ENCODE data around the gene SHISA7.
"Not testable (repeated sequence)": the region's sequence is repeated elsewhere in the genome, so short reads cannot be mapped to it uniquely, and the experiment has no call there.

SHISA7 gene

DNA sequence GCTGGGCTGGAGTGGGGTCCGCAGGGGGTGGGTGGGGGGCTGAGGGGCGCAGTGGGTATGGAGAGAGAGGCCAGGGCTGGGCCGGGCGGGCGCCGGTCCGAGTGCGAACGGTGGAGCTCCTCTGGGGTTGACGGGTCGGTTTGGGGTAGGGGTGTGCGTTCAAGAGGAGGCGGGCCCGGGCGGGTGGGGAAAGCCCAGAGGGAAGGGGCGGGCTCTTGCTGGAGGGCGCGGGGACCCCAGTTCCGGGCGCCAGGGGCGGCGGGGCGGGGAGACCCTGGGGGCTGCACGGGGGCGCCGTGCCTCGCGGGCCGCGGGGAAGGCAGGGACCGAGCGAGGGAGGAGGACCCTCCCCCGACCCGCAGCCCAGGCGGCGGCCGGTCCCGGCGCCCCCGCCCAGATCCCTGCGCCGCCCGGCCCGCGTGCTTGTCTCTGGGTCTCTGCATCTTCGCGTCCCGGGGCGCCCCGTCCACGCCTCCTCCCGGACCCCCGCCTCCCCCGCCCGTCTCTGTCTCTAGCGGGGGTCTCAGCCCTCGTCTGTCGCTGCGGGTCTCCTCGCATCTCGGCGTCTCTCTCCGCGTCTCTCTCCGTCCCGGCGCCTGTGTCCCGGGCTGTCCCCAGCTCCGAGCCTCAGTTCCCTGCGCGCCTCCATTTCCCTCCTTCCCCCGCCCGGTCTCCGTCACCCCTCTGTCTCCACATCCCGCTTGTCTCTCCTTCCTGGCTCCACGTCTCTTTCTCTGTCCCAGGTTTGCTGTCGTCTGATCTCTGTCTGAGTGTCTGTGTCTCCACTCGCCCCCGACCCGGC is 8.3 kb upstream of the SHISA7 start:
- no peak overlapping the region for H3K4me3 ChIP-seq (ENCODE audit: low read depth, low read length)
- TF ChIP-seq, protein P1, sequence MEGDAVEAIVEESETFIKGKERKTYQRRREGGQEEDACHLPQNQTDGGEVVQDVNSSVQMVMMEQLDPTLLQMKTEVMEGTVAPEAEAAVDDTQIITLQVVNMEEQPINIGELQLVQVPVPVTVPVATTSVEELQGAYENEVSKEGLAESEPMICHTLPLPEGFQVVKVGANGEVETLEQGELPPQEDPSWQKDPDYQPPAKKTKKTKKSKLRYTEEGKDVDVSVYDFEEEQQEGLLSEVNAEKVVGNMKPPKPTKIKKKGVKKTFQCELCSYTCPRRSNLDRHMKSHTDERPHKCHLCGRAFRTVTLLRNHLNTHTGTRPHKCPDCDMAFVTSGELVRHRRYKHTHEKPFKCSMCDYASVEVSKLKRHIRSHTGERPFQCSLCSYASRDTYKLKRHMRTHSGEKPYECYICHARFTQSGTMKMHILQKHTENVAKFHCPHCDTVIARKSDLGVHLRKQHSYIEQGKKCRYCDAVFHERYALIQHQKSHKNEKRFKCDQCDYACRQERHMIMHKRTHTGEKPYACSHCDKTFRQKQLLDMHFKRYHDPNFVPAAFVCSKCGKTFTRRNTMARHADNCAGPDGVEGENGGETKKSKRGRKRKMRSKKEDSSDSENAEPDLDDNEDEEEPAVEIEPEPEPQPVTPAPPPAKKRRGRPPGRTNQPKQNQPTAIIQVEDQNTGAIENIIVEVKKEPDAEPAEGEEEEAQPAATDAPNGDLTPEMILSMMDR (IDR thresholded peaks at IDR 0.05; ENCODE audit: borderline replicate concordance, insufficient read depth, low read depth, low read length), result no peak

DNA sequence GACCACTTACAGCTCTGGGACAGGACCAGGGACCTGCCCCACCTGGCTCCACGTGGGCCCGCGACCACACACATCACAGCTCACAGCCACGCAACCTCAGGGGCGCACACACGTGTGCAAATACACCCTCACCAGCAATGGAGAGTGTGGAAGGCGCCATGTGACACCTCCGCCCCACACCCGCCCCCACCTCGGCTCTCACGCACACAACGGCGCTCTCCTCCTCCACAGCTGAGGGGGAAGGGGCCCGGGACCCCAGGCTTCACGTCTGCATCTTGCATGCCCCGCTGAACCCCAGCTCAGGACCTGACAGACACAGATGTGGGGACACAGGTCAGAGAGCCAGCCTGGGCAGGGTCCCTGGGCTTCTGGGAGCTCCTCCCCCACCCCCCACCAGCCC is 6.4 kb upstream of the SHISA7 start:
- TF ChIP-seq, protein P1 (IDR thresholded peaks at IDR 0.05; ENCODE audit: borderline replicate concordance, insufficient read depth, low read depth, low read length), result no peak
- no peak overlapping the region for H3K4me3 ChIP-seq (ENCODE audit: low read depth, low read length)

DNA sequence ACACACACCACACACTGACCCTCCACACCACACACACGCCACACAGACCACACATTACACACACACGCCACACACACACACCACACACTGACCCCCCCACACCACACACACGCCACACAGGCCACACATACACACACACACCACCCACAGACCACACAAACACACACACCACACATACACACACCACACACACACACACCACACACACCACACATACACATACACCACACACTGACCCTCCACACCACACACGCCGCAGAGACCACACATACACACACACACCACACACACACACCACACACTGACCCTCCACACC is 5.0 kb upstream of the SHISA7 start:
- H3K4me3 ChIP-seq (ENCODE audit: low read depth, low read length), result not testable (repeated sequence)

DNA sequence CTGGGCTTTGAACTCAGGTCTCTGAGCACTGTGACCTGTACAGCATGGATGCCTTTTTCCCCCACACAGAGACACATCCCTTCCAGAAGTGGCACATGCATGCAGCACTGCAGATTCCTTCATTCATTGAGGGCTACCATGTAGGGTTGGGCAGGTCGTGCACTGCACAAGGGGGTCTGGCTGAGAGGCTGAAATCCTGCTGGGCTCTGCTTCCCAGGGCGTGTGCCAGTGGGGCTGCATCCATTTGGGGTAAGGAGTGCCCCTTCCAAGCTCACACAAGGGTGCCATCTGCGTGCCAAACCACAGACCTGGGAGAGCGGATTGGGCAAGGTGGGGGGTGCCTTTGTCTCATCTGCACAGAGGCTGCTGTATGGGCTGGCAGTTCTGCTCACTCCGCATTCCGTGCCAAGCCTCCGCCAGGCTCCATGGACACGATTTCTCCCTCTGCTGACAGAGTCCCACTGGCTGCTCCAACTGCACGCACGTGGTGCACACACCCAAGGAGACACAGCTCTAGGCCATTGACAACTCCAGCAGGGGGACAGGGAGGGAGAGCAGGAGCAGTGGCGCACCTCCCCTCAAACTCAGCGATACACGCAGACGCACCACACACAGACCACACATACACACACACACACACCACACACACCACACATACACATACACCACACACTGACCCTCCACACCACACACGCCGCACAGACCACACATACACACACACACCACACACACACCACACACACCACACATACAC is 4.5 kb upstream of the SHISA7 start:
- no peak overlapping the region for H3K4me3 ChIP-seq (ENCODE audit: low read depth, low read length)
- TF ChIP-seq, protein P1 (IDR thresholded peaks at IDR 0.05; ENCODE audit: borderline replicate concordance, insufficient read depth, low read depth, low read length), result no peak

DNA sequence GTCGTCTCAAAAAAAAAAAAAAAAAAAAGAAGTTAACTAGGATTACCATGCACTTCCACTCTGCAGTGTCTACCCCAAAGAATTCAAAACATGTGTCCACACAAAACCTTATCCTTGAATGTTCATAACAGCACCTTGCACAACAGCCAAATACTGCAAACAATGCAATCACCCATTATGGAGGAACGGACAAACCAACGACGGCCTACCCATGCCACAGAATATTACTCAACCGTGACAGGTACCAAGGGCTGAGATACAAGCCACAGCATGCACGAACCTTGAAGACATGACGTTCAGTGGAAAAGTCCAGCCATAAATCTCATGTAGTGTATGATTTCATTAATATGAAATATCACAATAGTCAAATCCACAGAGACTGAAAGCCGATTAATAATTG is 3.0 kb upstream of the SHISA7 start:
- no peak overlapping the region for H3K4me3 ChIP-seq (ENCODE audit: low read depth, low read length)
- TF ChIP-seq, protein P1 (IDR thresholded peaks at IDR 0.05; ENCODE audit: borderline replicate concordance, insufficient read depth, low read depth, low read length), result no peak

DNA sequence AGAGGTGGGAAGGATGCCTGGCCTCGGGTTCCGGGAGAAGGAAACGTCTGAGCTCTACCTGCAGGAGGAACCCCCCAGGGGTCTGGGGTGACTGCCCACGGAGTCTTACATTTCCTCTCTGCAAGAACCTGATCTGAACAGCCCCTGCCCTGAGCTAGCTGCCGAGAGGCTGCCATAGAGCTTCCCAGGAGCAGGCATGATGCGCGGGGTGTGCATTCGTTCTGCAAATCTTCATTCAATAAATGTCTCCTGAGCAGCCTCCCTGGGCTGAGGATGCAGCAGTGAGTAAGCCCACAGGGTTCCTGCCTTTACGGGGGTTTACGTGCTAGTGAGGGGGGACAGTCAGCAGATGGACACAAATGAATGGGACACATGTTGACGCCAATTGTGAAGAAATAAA is 1.5 kb upstream of the SHISA7 start:
- TF ChIP-seq, protein P1 (IDR thresholded peaks at IDR 0.05; ENCODE audit: borderline replicate concordance, insufficient read depth, low read depth, low read length), result no peak
- H3K4me3 ChIP-seq (ENCODE audit: low read depth, low read length), result no peak overlapping the region

DNA sequence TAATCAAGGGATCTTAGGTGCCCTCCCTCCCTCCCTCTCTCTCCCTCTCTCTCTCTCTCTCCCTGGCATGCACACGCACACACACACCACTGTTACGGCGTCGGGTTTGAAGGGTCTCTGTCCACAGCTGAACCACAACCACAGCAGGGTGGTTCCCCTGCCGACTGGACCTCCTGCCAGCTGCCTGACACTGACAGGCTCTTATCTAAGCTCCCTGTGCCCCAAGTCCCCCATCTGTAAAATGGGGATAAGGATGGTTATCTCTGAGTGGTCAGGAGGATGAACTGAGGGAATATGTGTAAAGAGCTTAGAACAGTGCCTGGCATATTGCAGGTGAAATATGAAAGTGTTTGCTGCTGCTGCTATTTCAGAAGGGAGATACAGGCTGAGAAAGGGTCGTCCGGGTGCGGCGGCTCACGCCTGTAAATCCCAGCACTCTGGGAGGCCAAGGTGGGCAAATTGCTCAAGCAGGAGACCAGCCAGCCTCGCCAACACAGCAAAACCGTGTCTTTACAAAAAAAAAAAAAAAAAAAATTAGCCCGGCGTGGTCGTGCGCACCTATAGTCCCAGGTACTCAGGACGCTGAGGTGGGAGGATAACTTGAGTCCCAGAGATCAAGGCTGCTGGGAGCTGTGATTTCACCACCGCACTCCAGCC is 852 bp upstream of the SHISA7 start:
- TF ChIP-seq, protein P1 (IDR thresholded peaks at IDR 0.05; ENCODE audit: borderline replicate concordance, insufficient read depth, low read depth, low read length), result no peak
- H3K4me3 ChIP-seq (ENCODE audit: low read depth, low read length), result no peak overlapping the region

All from GM12875 (cell line).